ENCODE results near the gene LGALS3BP. TPM values are rescaled to one million over a fixed set of nuclear protein-coding genes. Genes with fewer than 3 reads are reported as not detected.

Gene LGALS3BP
- total and polyA plus RNA-seq, 2 of the 13 experiments (the other 11 are each of a cell fraction or from before 2014, with no cell fraction given), result 137 to 332 TPM

GRCh38 chr17:78962345-78962983 lies 17.3 kb downstream of the LGALS3BP start (continued):
- TF ChIP-seq SIX1 (CRISPR knock-in tag; IDR thresholded peaks at IDR 0.05; ENCODE audit: borderline replicate concordance), result peak; percentile 11; the same call in 1 of the 2 replicates
- TF ChIP-seq ZNF543 (CRISPR knock-in tag; IDR thresholded peaks at IDR 0.05), result 0 out of 2 replicates have a peak, but pooled peaks have one; percentile 29
- TF ChIP-seq NBN (conservative IDR thresholded peaks at IDR 0.05), result no peak
- peak; percentile 84; the same call in 1 of the 2 replicates for TF ChIP-seq ZNF607 (CRISPR knock-in tag; IDR thresholded peaks at IDR 0.05; ENCODE audit: borderline replicate concordance)
- peak; percentile 98 for TF ChIP-seq MTA1 (CRISPR knock-in tag; IDR thresholded peaks at IDR 0.05; ENCODE audit: borderline replicate concordance)
- no peak for TF ChIP-seq ZBTB21 (CRISPR knock-in tag; IDR thresholded peaks at IDR 0.05)
- peak; percentile 97 for TF ChIP-seq PHF21A (CRISPR knock-in tag; IDR thresholded peaks at IDR 0.05)
- TF ChIP-seq, protein P1, sequence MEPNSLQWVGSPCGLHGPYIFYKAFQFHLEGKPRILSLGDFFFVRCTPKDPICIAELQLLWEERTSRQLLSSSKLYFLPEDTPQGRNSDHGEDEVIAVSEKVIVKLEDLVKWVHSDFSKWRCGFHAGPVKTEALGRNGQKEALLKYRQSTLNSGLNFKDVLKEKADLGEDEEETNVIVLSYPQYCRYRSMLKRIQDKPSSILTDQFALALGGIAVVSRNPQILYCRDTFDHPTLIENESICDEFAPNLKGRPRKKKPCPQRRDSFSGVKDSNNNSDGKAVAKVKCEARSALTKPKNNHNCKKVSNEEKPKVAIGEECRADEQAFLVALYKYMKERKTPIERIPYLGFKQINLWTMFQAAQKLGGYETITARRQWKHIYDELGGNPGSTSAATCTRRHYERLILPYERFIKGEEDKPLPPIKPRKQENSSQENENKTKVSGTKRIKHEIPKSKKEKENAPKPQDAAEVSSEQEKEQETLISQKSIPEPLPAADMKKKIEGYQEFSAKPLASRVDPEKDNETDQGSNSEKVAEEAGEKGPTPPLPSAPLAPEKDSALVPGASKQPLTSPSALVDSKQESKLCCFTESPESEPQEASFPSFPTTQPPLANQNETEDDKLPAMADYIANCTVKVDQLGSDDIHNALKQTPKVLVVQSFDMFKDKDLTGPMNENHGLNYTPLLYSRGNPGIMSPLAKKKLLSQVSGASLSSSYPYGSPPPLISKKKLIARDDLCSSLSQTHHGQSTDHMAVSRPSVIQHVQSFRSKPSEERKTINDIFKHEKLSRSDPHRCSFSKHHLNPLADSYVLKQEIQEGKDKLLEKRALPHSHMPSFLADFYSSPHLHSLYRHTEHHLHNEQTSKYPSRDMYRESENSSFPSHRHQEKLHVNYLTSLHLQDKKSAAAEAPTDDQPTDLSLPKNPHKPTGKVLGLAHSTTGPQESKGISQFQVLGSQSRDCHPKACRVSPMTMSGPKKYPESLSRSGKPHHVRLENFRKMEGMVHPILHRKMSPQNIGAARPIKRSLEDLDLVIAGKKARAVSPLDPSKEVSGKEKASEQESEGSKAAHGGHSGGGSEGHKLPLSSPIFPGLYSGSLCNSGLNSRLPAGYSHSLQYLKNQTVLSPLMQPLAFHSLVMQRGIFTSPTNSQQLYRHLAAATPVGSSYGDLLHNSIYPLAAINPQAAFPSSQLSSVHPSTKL (CRISPR knock-in tag; IDR thresholded peaks at IDR 0.05), result peak; percentile 88
- peak; percentile 48; the same call in 1 of the 2 replicates for TF ChIP-seq FOXJ3 (CRISPR knock-in tag; IDR thresholded peaks at IDR 0.05; ENCODE audit: borderline replicate concordance)
- TF ChIP-seq MED1 (CRISPR knock-in tag; IDR thresholded peaks at IDR 0.05), result peak; percentile 80
- no peak for TF ChIP-seq TBL1XR1 (IDR thresholded peaks at IDR 0.05; ENCODE audit: borderline replicate concordance, low read length, partially characterized antibody)
- no peak for TF ChIP-seq PRMT3 (CRISPR knock-in tag; IDR thresholded peaks at IDR 0.05; ENCODE audit: borderline replicate concordance, low read depth)
- 0 out of 2 replicates have a peak, but pooled peaks have one; percentile 6 for TF ChIP-seq ZNF703 (CRISPR knock-in tag; IDR thresholded peaks at IDR 0.05; ENCODE audit: borderline replicate concordance)
- TF ChIP-seq SP4 (CRISPR knock-in tag; IDR thresholded peaks at IDR 0.05), result peak; percentile 80; the same call in 1 of the 2 replicates
- TF ChIP-seq THYN1 (CRISPR knock-in tag; IDR thresholded peaks at IDR 0.05; ENCODE audit: borderline replicate concordance, low read depth), result no peak
- TF ChIP-seq NKX3-1 (CRISPR knock-in tag; IDR thresholded peaks at IDR 0.05), result no peak
- no peak for TF ChIP-seq SYNCRIP (IDR thresholded peaks at IDR 0.05; ENCODE audit: insufficient read depth, low read depth, low read length)
- no peak; the same call in none of the 2 replicates for TF ChIP-seq SOX5 (CRISPR knock-in tag; IDR thresholded peaks at IDR 0.05; ENCODE audit: borderline replicate concordance)
- TF ChIP-seq ATAD3A (CRISPR knock-in tag; IDR thresholded peaks at IDR 0.05), result no peak
- TF ChIP-seq HNF1A (IDR thresholded peaks at IDR 0.05; ENCODE audit: low read depth), result no peak; the same call in 1 of the 2 replicates
- peak; percentile 40; the same call in 1 of the 2 replicates for TF ChIP-seq HNF1A (CRISPR knock-in tag; IDR thresholded peaks at IDR 0.05; ENCODE audit: borderline replicate concordance)
- no peak for TF ChIP-seq GPN1 (CRISPR knock-in tag; IDR thresholded peaks at IDR 0.05; ENCODE audit: borderline replicate concordance)
- no peak; the same call in 1 of the 2 replicates for TF ChIP-seq SIX4 (CRISPR knock-in tag; IDR thresholded peaks at IDR 0.05)

Data from HepG2 (cell line).